Suprapubic skin (tissue), 3 donors: ENCODE measurements around the gene KLRC3.
"Not testable (repeated sequence)": the region's sequence is repeated elsewhere in the genome, so short reads cannot be mapped to it uniquely, and the experiment has no call there.

Experiments
- CTCF ChIP-seq, 2 donors: fragments of 200-600 bp in 1 of 2; fragments of 450-650 bp in 1 of 2; sonication (generic) in 1 of 2; IDR thresholded peaks; one replicate each; pipeline ENCODE4 v1.5.1; 2016 to 2019; ENCODE audit warnings: antibody characterized with exemption in 2 of 2, mild to moderate bottlenecking in 1 of 2, moderate library complexity in 1 of 2
- POLR2AphosphoS5 ChIP-seq, 3 donors: sonication (generic); formaldehyde crosslinking; IDR thresholded peaks; one replicate each; pipeline ENCODE4 v1.6.1; 2017; ENCODE audit warnings: antibody characterized with exemption in 3 of 3

- TF ChIP-seq CTCF, POLR2AphosphoS5 (IDR thresholded peaks at IDR 0.05): not testable (repeated sequence)
Measured at GRCh38 chr12:10387498-10387897, 32.9 kb downstream of the KLRC3 start.
